Measurements from ENCODE around the gene TRIM66. TPM values are rescaled to one million over a fixed set of nuclear protein-coding genes. Genes with fewer than 3 reads are reported as not detected.

The TRIM66 gene
- total and polyA plus RNA-seq, 10 of the 15 experiments (the other 5 are each of a cell fraction or from before 2014, with no cell fraction given): 1.7 to 14.5 (median 7.4) TPM

GRCh38 chr11:8721609-8722500, 39.4 kb upstream of the TRIM66 start (continued):
- TF ChIP-seq ZBTB4 (CRISPR knock-in tag; IDR thresholded peaks at IDR 0.05) (no peak), ZNF622 (IDR thresholded peaks at IDR 0.05) (no peak)

- Histone ChIP-seq H3K4me3 (no peak overlapping the region), H3K36me3 (ENCODE audit: control insufficient read depth in 2 of 2, insufficient read depth in 2 of 2, low read length in 1 of 2) (no peaks in the 10 kb centered on the region), H3K9ac (ENCODE audit: control insufficient read depth, insufficient read depth, low read length) (no peak overlapping the region), H2AFZ (ENCODE audit: control insufficient read depth, low read depth, low read length) (no peak overlapping the region), H3K27ac (ENCODE audit: control insufficient read depth, insufficient read depth) (no peak overlapping the region), H3K27me3 (replicated peaks in 1 of 2; ENCODE audit: control insufficient read depth in 2 of 2, insufficient read depth in 2 of 2, low read length in 1 of 2) (no peaks in the 10 kb centered on the region), H3K4me2 (ENCODE audit: control insufficient read depth, insufficient read depth) (no peak overlapping the region), H3K79me2 (ENCODE audit: control insufficient read depth, insufficient read depth, low read length) (no peaks in the 10 kb centered on the region), H4K20me1 (ENCODE audit: control insufficient read depth, insufficient read depth) (no peaks in the 10 kb centered on the region), H3K4me1 (ENCODE audit: control insufficient read depth, insufficient read depth, low read length) (peaks cover 6% of the 10 kb centered on the region), H3K9me3 (replicated peaks; ENCODE audit: control insufficient read depth, insufficient read depth, low read length) (no peaks in the 10 kb centered on the region)
- ChIA-PET RAD21 (ENCODE audit: unreplicated experiment) (no interaction called here), SMC1A (ENCODE audit: uncharacterized antibody, unreplicated experiment) (interaction anchor here (1.1 kb wide), 1 partner anchor 8 kb away, joined by 4 read pairs; no protein-coding TSS in a partner anchor), POLR2A (no interaction called here), CTCF (interaction anchor here (0.6 to 2.0 kb wide), 2 partner anchors 10 to 92 kb away, joined by 3 to 4 read pairs; no protein-coding TSS in a partner anchor)
- no peak for FAIRE-seq
- in situ Hi-C loops (cut with MboI): no loop called here
- TF ChIP-seq YY1 (IDR thresholded peaks at IDR 0.05; ENCODE audit: low read depth, low read length): no peak
- TF ChIP-seq ATF2 (IDR thresholded peaks at IDR 0.05; ENCODE audit: low read length): no peak
- no peak for TF ChIP-seq FOXK2 (IDR thresholded peaks at IDR 0.05)
- TF ChIP-seq E4F1 (IDR thresholded peaks at IDR 0.05; ENCODE audit: borderline replicate concordance, partially characterized antibody): no peak
- no peak for ATAC-seq
- BruUV-seq (replicated peaks): no TSS peak
- DNase-seq (ENCODE audit: low read depth, low spot score): no peak
- WGBS (ENCODE audit: insufficient coverage, insufficient replicate concordance, low lambda C conversion rate, missing lambda C conversion rate): 61% methylated on average over 4 of the region's 5 CpGs
- intact Hi-C loops (cut with micrococcal nuclease; ENCODE audit: unreplicated experiment): no loop called here
Measured at GRCh38 chr11:8720868-8721608, 38.6 kb upstream of the TRIM66 start.

Measured in GM12878 (cell line).